Endodermal cell (in vitro differentiated cells): ENCODE measurements around the gene RNASE9. TPM values are rescaled to one million over a fixed set of nuclear protein-coding genes. Genes with fewer than 3 reads are reported as not detected.

Experiments
- DNase-seq: peaks from one replicate; pipeline ENCODE4 v3.0.0-alpha.2; 2017
- H3K27ac ChIP-seq: 2 replicates; pipeline ENCODE4 v1.5.1; 2013; ENCODE audit warnings: mild to moderate bottlenecking, low read depth, low read length, moderate library complexity
- H3K27me3 ChIP-seq: 2 replicates; pipeline ENCODE4 v1.6.1; 2013; ENCODE audit warnings: mild to moderate bottlenecking, low read length, moderate library complexity; ENCODE audit not compliant: insufficient read depth, control insufficient read depth, poor library complexity, severe bottlenecking
- H3K36me3 ChIP-seq: 2 replicates; pipeline ENCODE4 v1.7.0; 2013; ENCODE audit warnings: mild to moderate bottlenecking, low read length, moderate library complexity; ENCODE audit not compliant: control insufficient read depth, insufficient read depth
- H3K4me1 ChIP-seq: one replicate; pipeline ENCODE4 v1.7.0; 2013; ENCODE audit warnings: low read length; ENCODE audit not compliant: control insufficient read depth, insufficient read depth
- H3K4me3 ChIP-seq: 2 replicates; pipeline ENCODE4 v1.5.1; 2013; ENCODE audit warnings: mild to moderate bottlenecking, low read length, moderate library complexity
- H3K9ac ChIP-seq: 2 replicates; pipeline ENCODE4 v1.6.1; 2013; ENCODE audit warnings: mild to moderate bottlenecking, low read length, moderate library complexity; ENCODE audit not compliant: poor library complexity, severe bottlenecking; ENCODE audit errors: extremely low read depth
- H3K9me3 ChIP-seq: 2 replicates; pipeline ENCODE4 v1.6.1; 2013; ENCODE audit warnings: mild to moderate bottlenecking, low read length, moderate library complexity; ENCODE audit not compliant: control insufficient read depth
- H3K27ac Mint-ChIP-seq: 2 replicates; pipeline ENCODE4 v1.8.0; 2020; ENCODE audit warnings: mixed read lengths
- H3K27me3 Mint-ChIP-seq: 2 replicates; pipeline ENCODE4 v1.8.0; 2021; ENCODE audit warnings: mild to moderate bottlenecking, mixed read lengths; ENCODE audit not compliant: insufficient read depth
- H3K36me3 Mint-ChIP-seq: 2 replicates; pipeline ENCODE4 v1.8.0; 2020; ENCODE audit warnings: low read depth, mixed read lengths
- H3K4me1 Mint-ChIP-seq: 2 replicates; pipeline ENCODE4 v1.8.0; 2020; ENCODE audit warnings: mixed read lengths
- H3K4me3 Mint-ChIP-seq: 2 replicates; pipeline ENCODE4 v1.8.0; 2020; ENCODE audit warnings: mild to moderate bottlenecking, moderate library complexity, mixed read lengths
- H3K9me3 Mint-ChIP-seq: 2 replicates; pipeline ENCODE4 v1.8.0; 2020; ENCODE audit warnings: mild to moderate bottlenecking, mixed read lengths
- CTCF ChIP-seq: fragments of 200-600 bp; sonication (generic); conservative IDR thresholded peaks from 2 replicates; pipeline ENCODE4 v1.5.0; 2021; ENCODE audit warnings: antibody characterized with exemption, mild to moderate bottlenecking
- whole genome bisulfite sequencing, 2 experiments: methylation state at CpG; one replicate each; pipeline versions ENCODE4 v1.1.5 to v1.1.7; 2013; ENCODE audit warnings: missing lambda C conversion rate in 2 of 2, mixed read lengths in 1 of 2; ENCODE audit not compliant: insufficient coverage in 1 of 2, insufficient read length in 1 of 2; 5-methylcytosine and 5-hydroxymethylcytosine counted together
- total RNA-seq, 2 donors: library from RNA; stranded (reverse); fragmentation: NEBNext Ultra II Directional in 1 of 2; extraction: Animal tissue kit (Norgen Biotek cat#: 25700) in 1 of 2; gene quantifications; 2 replicates in 1 of 2; 3 replicates in 1 of 2; pipeline ENCODE4 v1.2.1, GENCODE V29; 2021

RNASE9 gene
- total RNA-seq, 2 donors from 2014 or later, result not detected

- Histone ChIP-seq H3K9me3 (no peaks in the 10 kb centered on the region), H3K4me3 (no peak overlapping the region), H3K27ac (no peak overlapping the region), H3K36me3 (no peaks in the 10 kb centered on the region), H3K27me3 (no peaks in the 10 kb centered on the region), H3K4me1 (peaks cover 7% of the 10 kb centered on the region), H3K9ac (no peak overlapping the region)
- no peak for DNase-seq
- Mint-ChIP-seq H3K27me3 (no peaks in the 10 kb centered on the region), H3K9me3 (no peaks in the 10 kb centered on the region), H3K36me3 (no peaks in the 10 kb centered on the region), H3K27ac (peak overlapping the region; percentile 54), H3K4me3 (no peak overlapping the region), H3K4me1 (peaks cover 10% of the 10 kb centered on the region)
- TF ChIP-seq CTCF, result no peak
- 90% methylated on average over 2 of the region's 3 CpGs; no CpG with 5 or more reads in 1 of the 2 experiments for WGBS, 2 experiments
These were observed 14.0 kb downstream of the RNASE9 start for GRCh38 chr14:20546877-20547276.

GRCh38 chr14:20539906-20540305 lies 20.9 kb downstream of the RNASE9 start:
- H3K27me3 Mint-ChIP-seq, result no peaks in the 10 kb centered on the region
- H3K4me1 Mint-ChIP-seq, result no peaks in the 10 kb centered on the region
- H3K4me3 ChIP-seq, result no peak overlapping the region
- DNase-seq, result no peak
- H3K36me3 Mint-ChIP-seq, result no peaks in the 10 kb centered on the region
- no peaks in the 10 kb centered on the region for H3K4me1 ChIP-seq
- no peaks in the 10 kb centered on the region for H3K36me3 ChIP-seq
- H3K27me3 ChIP-seq, result no peaks in the 10 kb centered on the region
- WGBS, 2 experiments, result 92 to 100% methylated on average over 4 of the region's 4 CpGs
- H3K4me3 Mint-ChIP-seq, result no peak overlapping the region
- H3K27ac Mint-ChIP-seq, result no peak overlapping the region
- no peak overlapping the region for H3K9ac ChIP-seq
- H3K9me3 Mint-ChIP-seq, result no peaks in the 10 kb centered on the region
- H3K27ac ChIP-seq, result no peak overlapping the region
- H3K9me3 ChIP-seq, result no peaks in the 10 kb centered on the region
- no peak for TF ChIP-seq CTCF

- Histone ChIP-seq H3K4me1 (no peaks in the 10 kb centered on the region), H3K4me3 (no peak overlapping the region), H3K36me3 (no peaks in the 10 kb centered on the region), H3K9me3 (no peaks in the 10 kb centered on the region), H3K9ac (no peak overlapping the region), H3K27me3 (no peaks in the 10 kb centered on the region), H3K27ac (no peak overlapping the region)
- H3K27me3 Mint-ChIP-seq, result peaks cover 2% of the 10 kb centered on the region
- H3K36me3 Mint-ChIP-seq, result no peaks in the 10 kb centered on the region
- no peak overlapping the region for H3K27ac Mint-ChIP-seq
- H3K9me3 Mint-ChIP-seq, result no peaks in the 10 kb centered on the region
- H3K4me1 Mint-ChIP-seq, result no peaks in the 10 kb centered on the region
- WGBS, 2 experiments, result 31 to 40% methylated on average over 8 of the region's 8 CpGs
- DNase-seq, result peak; percentile 90
- H3K4me3 Mint-ChIP-seq, result no peak overlapping the region
- TF ChIP-seq CTCF, result peak; percentile 87
These were observed 29.9 kb downstream of the RNASE9 start for GRCh38 chr14:20530771-20531571.
